WERI-Rb-1 (cell line): Measurements from ENCODE around the gene NELFCD.

Source experiments
- DNase-seq: peaks from one replicate; pipeline ENCODE4 v3.0.0-alpha.2; 2020
- H3K27ac ChIP-seq: fragments of 250-450 bp; sonication (Bioruptor Pico); 2 replicates; pipeline ENCODE4 v1.5.1; 2020; ENCODE audit warnings: mild to moderate bottlenecking, moderate library complexity
- H3K27me3 ChIP-seq: fragments of 250-450 bp; sonication (Bioruptor Pico); 2 replicates; pipeline ENCODE4 v1.5.1; 2021; ENCODE audit warnings: mild to moderate bottlenecking, low read depth, moderate library complexity; ENCODE audit not compliant: insufficient read depth, severe bottlenecking
- H3K36me3 ChIP-seq: fragments of 250-450 bp; sonication (Bioruptor Pico); 2 replicates; pipeline ENCODE4 v1.5.1; 2020; ENCODE audit warnings: mild to moderate bottlenecking, moderate library complexity
- H3K4me3 ChIP-seq: 2 replicates; pipeline ENCODE4 v1.5.1; 2011; ENCODE audit warnings: low read depth, mild to moderate bottlenecking, control low read depth, low read length
- H3K9me3 ChIP-seq: fragments of 250-450 bp; sonication (Bioruptor Pico); 2 replicates; pipeline ENCODE4 v1.5.1; 2021; ENCODE audit warnings: mild to moderate bottlenecking, moderate library complexity; ENCODE audit not compliant: severe bottlenecking
- TF ChIP-seq, protein P1 (sequence below): IDR thresholded peaks from 2 replicates; pipeline ENCODE4 v1.5.1; 2011; ENCODE audit warnings: low read depth, mild to moderate bottlenecking, control low read depth, inconsistent platforms, low read length

Gene NELFCD

DNA sequence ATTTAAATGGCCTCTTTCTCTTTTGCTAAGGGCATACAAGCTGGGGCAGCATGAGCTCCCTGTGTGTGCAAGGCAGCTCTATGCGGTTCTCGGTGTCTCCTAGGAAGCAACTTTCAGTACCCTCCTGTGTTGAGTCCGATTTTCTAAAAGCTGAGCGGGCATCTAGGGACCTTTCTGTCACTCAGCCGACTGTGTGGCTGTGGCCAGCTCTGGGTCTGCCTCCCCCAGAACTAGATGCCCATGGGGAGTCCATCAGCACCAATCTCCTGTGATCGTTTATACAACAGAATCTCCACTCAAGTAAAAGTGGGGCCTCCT, 7.5 kb downstream of the NELFCD start:
- Histone ChIP-seq H3K27ac (no peak overlapping the region), H3K9me3 (no peaks in the 10 kb centered on the region), H3K27me3 (no peaks in the 10 kb centered on the region), H3K36me3 (peaks cover 76% of the 10 kb centered on the region), H3K4me3 (no peak overlapping the region)
- no peak for DNase-seq
- TF ChIP-seq, protein P1, sequence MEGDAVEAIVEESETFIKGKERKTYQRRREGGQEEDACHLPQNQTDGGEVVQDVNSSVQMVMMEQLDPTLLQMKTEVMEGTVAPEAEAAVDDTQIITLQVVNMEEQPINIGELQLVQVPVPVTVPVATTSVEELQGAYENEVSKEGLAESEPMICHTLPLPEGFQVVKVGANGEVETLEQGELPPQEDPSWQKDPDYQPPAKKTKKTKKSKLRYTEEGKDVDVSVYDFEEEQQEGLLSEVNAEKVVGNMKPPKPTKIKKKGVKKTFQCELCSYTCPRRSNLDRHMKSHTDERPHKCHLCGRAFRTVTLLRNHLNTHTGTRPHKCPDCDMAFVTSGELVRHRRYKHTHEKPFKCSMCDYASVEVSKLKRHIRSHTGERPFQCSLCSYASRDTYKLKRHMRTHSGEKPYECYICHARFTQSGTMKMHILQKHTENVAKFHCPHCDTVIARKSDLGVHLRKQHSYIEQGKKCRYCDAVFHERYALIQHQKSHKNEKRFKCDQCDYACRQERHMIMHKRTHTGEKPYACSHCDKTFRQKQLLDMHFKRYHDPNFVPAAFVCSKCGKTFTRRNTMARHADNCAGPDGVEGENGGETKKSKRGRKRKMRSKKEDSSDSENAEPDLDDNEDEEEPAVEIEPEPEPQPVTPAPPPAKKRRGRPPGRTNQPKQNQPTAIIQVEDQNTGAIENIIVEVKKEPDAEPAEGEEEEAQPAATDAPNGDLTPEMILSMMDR: no peak

GRCh38 chr20:58989196-58989595, 8.1 kb downstream of the NELFCD start:
- Histone ChIP-seq H3K27ac (no peak overlapping the region), H3K36me3 (peaks cover 80% of the 10 kb centered on the region), H3K27me3 (no peaks in the 10 kb centered on the region), H3K4me3 (no peak overlapping the region), H3K9me3 (no peaks in the 10 kb centered on the region)
- TF ChIP-seq, protein P1: no peak
- no peak for DNase-seq

GRCh38 chr20:58990651-58991445, 9.8 kb downstream of the NELFCD start:
- H3K27ac ChIP-seq: no peak overlapping the region
- H3K9me3 ChIP-seq: no peaks in the 10 kb centered on the region
- TF ChIP-seq, protein P1: no peak
- H3K36me3 ChIP-seq: peaks cover 94% of the 10 kb centered on the region
- H3K4me3 ChIP-seq: no peak overlapping the region
- no peaks in the 10 kb centered on the region for H3K27me3 ChIP-seq
- DNase-seq: no peak

- no peak for DNase-seq
- TF ChIP-seq, protein P1: no peak
- Histone ChIP-seq H3K36me3 (peaks cover 94% of the 10 kb centered on the region), H3K4me3 (no peak overlapping the region), H3K9me3 (no peaks in the 10 kb centered on the region), H3K27me3 (no peaks in the 10 kb centered on the region), H3K27ac (no peak overlapping the region)
These were observed 10.7 kb downstream of the NELFCD start for GRCh38 chr20:58991715-58992114.

GRCh38 chr20:58992911-58993310, 11.9 kb downstream of the NELFCD start:
- Histone ChIP-seq H3K4me3 (no peak overlapping the region), H3K27me3 (no peaks in the 10 kb centered on the region), H3K27ac (no peak overlapping the region), H3K9me3 (no peaks in the 10 kb centered on the region), H3K36me3 (peaks cover 86% of the 10 kb centered on the region)
- TF ChIP-seq, protein P1: no peak
- DNase-seq: no peak
